Testis (tissue), 3 donors: Measurements from ENCODE around the gene ZNG1F. TPM values are rescaled to one million over a fixed set of nuclear protein-coding genes. Genes with fewer than 3 reads are reported as not detected.
"Not testable (repeated sequence)": the region's sequence is repeated elsewhere in the genome, so short reads cannot be mapped to it uniquely, and the experiment has no call there.

Source experiments
- DNase-seq: peaks from one replicate; pipeline ENCODE4 v3.0.0-alpha.2; 2019
- H3K27ac ChIP-seq, 2 donors: fragments of 200-600 bp; sonication (generic); one replicate each; pipeline ENCODE4 v1.5.1; 2019
- H3K27me3 ChIP-seq: fragments of 200-600 bp; sonication (generic); one replicate; pipeline ENCODE4 v1.5.1; 2019
- H3K36me3 ChIP-seq: fragments of 200-600 bp; sonication (generic); one replicate; pipeline ENCODE4 v1.5.1; 2017; ENCODE audit warnings: low read depth; ENCODE audit errors: missing control alignments
- H3K4me1 ChIP-seq: fragments of 200-600 bp; sonication (generic); one replicate; pipeline ENCODE4 v1.5.1; 2019
- H3K4me3 ChIP-seq, 2 donors: fragments of 200-600 bp; sonication (generic); one replicate each; pipeline ENCODE4 v1.5.1; 2017 to 2019
- H3K9me3 ChIP-seq: fragments of 200-600 bp; sonication (generic); one replicate; pipeline ENCODE4 v1.5.1; 2017
- WGBS, 2 donors: methylation state at CpG; one replicate each; pipeline ENCODE4 v1.1.5; 2018; 5-methylcytosine and 5-hydroxymethylcytosine counted together
- intact Hi-C: fragments of 100-400 bp; cut with DNase I; formaldehyde crosslinking; loops from one replicate; pipeline ENCODE4 v1.15.1; 2023; ENCODE audit warnings: low total_unique reads
- polyA plus RNA-seq: library from polyadenylated mRNA; stranded (reverse); fragments of 350-450 nt; fragmentation: Illumina TruSeq; extraction: RNeasy Lipid Tissue Mini Kit (QIAGEN cat#74804); gene quantifications from one replicate; pipeline ENCODE4 v1.2.3, GENCODE V29; 2014; ENCODE audit warnings: low read depth, low replicate concordance; ENCODE audit not compliant: insufficient read depth
- total RNA-seq, 2 donors: library from RNA; depleted of rRNA; stranded (reverse); fragments of >200 nt; gene quantifications; one replicate each; pipeline ENCODE4 v1.2.3, GENCODE V29; 2016

Gene ZNG1F
- total and polyA plus RNA-seq, 3 donors from 2014 or later = 15.5 to 22.5 (median 17.6) TPM

- 0 to 12% methylated on average over 3 to 8 of the region's 13 CpGs for WGBS, 2 donors
- H3K27me3 ChIP-seq, H3K4me1 ChIP-seq, DNase-seq, H3K36me3 ChIP-seq, H3K9me3 ChIP-seq, intact Hi-C loops, H3K27ac ChIP-seq, H3K4me3 ChIP-seq: not testable (repeated sequence)
Observed at GRCh38 chr9:41105557-41106253, 83.4 kb downstream of the ZNG1F start.

DNA sequence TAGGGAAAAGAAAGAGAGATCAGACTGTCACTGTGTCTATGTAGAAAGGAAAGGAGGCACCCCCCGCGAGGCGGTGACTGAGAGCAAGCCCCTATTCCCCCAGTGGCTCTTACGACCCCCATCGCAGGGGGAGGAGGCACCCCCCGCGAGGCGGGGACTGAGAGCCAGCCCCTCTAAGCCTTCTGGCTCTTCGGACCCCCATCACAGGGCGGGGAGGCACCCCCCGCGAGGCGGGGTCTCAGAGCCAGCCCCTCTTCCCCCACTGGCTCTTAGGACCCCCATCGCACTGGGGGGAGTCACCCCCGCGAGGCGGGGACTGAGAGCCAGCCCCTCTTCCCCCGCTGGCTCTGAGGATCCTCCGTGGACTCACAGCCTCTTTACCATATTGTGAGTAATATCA lies 84.6 kb downstream of the ZNG1F start:
- H3K4me3 ChIP-seq, H3K36me3 ChIP-seq, H3K27me3 ChIP-seq, H3K27ac ChIP-seq, intact Hi-C loops, DNase-seq, H3K9me3 ChIP-seq, H3K4me1 ChIP-seq: not testable (repeated sequence)
- WGBS, 2 donors = 18 to 31% methylated on average over 2 to 3 of the region's 19 CpGs

GRCh38 chr9:41100508-41100907 lies 88.6 kb downstream of the ZNG1F start:
- H3K27ac ChIP-seq, H3K9me3 ChIP-seq, H3K4me3 ChIP-seq, H3K36me3 ChIP-seq, intact Hi-C loops, H3K4me1 ChIP-seq, DNase-seq, H3K27me3 ChIP-seq: not testable (repeated sequence)
- 69 to 78% methylated on average over 7 of the region's 7 CpGs for WGBS, 2 donors

DNA sequence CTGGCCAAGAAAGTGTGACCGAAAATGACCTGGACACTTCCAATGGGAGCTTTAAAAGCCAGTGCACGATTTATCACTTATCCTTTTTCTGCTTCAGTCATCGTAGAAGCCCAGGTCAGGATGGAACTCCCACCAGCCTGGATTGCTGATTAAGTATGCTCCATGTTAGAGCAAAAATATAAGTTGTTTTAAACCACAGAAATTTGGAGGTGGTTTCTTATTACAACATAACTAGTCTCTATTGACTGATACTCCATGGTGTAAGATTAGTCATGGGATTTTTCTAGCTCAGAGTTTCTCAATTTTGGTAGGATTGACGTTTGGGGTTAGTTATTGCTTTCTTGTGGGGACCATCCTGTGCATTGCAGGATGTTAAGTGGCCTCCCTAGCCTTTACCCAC lies 90.4 kb downstream of the ZNG1F start:
- DNase-seq, H3K4me3 ChIP-seq, intact Hi-C loops, H3K36me3 ChIP-seq, H3K9me3 ChIP-seq, H3K27me3 ChIP-seq, H3K27ac ChIP-seq, H3K4me1 ChIP-seq: not testable (repeated sequence)
- 64 to 80% methylated on average over 4 of the region's 4 CpGs for WGBS, 2 donors

- H3K27ac ChIP-seq, H3K36me3 ChIP-seq, H3K4me1 ChIP-seq, H3K9me3 ChIP-seq, H3K4me3 ChIP-seq, intact Hi-C loops, H3K27me3 ChIP-seq: not testable (repeated sequence)
- peak; percentile 79 for DNase-seq
- WGBS, 2 donors = 40 to 55% methylated on average over 2 of the region's 2 CpGs
Observed at GRCh38 chr9:41095060-41095459, 94.1 kb downstream of the ZNG1F start.

GRCh38 chr9:41094010-41094773 lies 94.9 kb downstream of the ZNG1F start:
- intact Hi-C loops, H3K4me1 ChIP-seq, DNase-seq, H3K4me3 ChIP-seq, H3K27me3 ChIP-seq, H3K27ac ChIP-seq, H3K9me3 ChIP-seq, H3K36me3 ChIP-seq: not testable (repeated sequence)
- 30 to 50% methylated on average over 2 to 3 of the region's 9 CpGs for WGBS, 2 donors

DNA sequence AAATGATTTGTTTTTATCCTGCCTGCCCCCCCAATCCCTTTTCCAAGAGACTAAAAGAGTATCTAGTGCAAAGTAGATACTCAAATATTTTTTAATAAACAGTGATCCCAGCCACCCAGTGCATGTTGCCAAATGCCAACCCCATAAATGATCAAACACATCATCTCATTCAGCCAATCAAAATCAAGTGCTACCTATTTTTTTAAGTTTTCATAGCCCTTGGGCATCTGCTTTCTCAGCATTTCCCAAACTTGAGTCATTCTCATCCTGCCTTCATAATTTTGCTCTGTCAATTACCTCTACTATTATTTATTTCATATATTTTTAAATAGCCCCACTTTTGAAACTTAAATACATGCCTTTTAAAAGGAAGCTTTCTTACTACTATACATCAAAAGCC lies 98.2 kb downstream of the ZNG1F start:
- H3K9me3 ChIP-seq, H3K4me1 ChIP-seq, H3K27me3 ChIP-seq, DNase-seq, H3K4me3 ChIP-seq, intact Hi-C loops, H3K36me3 ChIP-seq, H3K27ac ChIP-seq: not testable (repeated sequence)

DNA sequence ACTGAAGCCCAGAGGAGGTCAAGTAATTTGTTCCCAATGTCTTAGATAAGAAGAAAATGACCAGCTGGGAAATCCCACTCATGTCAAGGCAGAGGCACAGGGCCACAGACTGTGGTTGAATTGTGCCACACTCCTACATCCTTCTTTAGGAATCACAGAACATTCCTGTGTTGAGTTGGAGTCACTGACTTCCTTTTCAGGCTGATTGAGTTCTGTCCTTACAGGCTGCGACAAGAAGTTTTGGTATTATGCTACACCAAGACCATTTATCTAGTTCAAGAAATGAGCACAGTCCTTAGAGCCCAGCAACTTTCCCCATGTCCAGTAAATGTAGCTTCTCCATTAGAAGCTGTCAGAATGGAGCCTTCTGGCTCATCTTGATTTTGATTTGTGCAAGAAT lies 98.7 kb downstream of the ZNG1F start:
- H3K27me3 ChIP-seq, H3K27ac ChIP-seq, H3K4me3 ChIP-seq, H3K4me1 ChIP-seq, H3K9me3 ChIP-seq, H3K36me3 ChIP-seq, intact Hi-C loops, DNase-seq: not testable (repeated sequence)
- WGBS, 2 donors = 33 to 86% methylated on average over 1 of the region's 1 CpG
